ENCODE data around the gene VPS37D.
"Not testable (repeated sequence)": the region's sequence is repeated elsewhere in the genome, so short reads cannot be mapped to it uniquely, and the experiment has no call there.

Gene VPS37D

GRCh38 chr7:73652541-73652949 is 15.1 kb upstream of the VPS37D start:
- H3K4me1 ChIP-seq (ENCODE audit: low read length) = peaks cover 6% of the 10 kb centered on the region; the same call in 1 of the 2 replicates
- TF ChIP-seq CTCF (IDR thresholded peaks at IDR 0.05; ENCODE audit: low read depth, low read length) = no peak
- TF ChIP-seq EZH2phosphoT487 (IDR thresholded peaks at IDR 0.05; ENCODE audit: low read depth) = no peak

GRCh38 chr7:73655309-73655708 is 12.3 kb upstream of the VPS37D start:
- not testable (repeated sequence) for H4K20me1 ChIP-seq (ENCODE audit: insufficient read depth, low read length); H3K36me3 ChIP-seq (replicated peaks; ENCODE audit: low read depth, low read length); H3K79me2 ChIP-seq (ENCODE audit: low read length); H3K4me1 ChIP-seq (ENCODE audit: low read length); H3K4me2 ChIP-seq (ENCODE audit: low read length); H2AFZ ChIP-seq (ENCODE audit: low read depth, low read length); H3K27ac ChIP-seq (ENCODE audit: low read length); H3K9ac ChIP-seq (ENCODE audit: low read length); H3K9me3 ChIP-seq (ENCODE audit: insufficient read depth, low read length); H3K27me3 ChIP-seq (ENCODE audit: low read depth, low read length); H3K4me3 ChIP-seq (ENCODE audit: low read length)

More at GRCh38 chr7:73652541-73652949, 15.1 kb upstream of the VPS37D start:
- Histone ChIP-seq H3K27ac (ENCODE audit: low read length) (no peak overlapping the region), H3K36me3 (replicated peaks; ENCODE audit: low read depth, low read length) (no peaks in the 10 kb centered on the region), H4K20me1 (ENCODE audit: insufficient read depth, low read length) (no peaks in the 10 kb centered on the region), H3K4me2 (ENCODE audit: low read length) (no peak overlapping the region), H2AFZ (ENCODE audit: low read depth, low read length) (no peak overlapping the region), H3K79me2 (ENCODE audit: low read length) (no peaks in the 10 kb centered on the region), H3K9ac (ENCODE audit: low read length) (no peak overlapping the region), H3K9me3 (ENCODE audit: insufficient read depth, low read length) (no peaks in the 10 kb centered on the region), H3K4me3 (ENCODE audit: low read length) (no peak overlapping the region), H3K27me3 (ENCODE audit: low read depth, low read length) (peaks cover 14% of the 10 kb centered on the region; the same call in 1 of the 2 replicates)

- H3K79me2 ChIP-seq (ENCODE audit: low read length) = no peaks in the 10 kb centered on the region
- no peaks in the 10 kb centered on the region for H4K20me1 ChIP-seq (ENCODE audit: insufficient read depth, low read length)
- no peak overlapping the region for H3K4me3 ChIP-seq (ENCODE audit: low read length)
- no peaks in the 10 kb centered on the region for H3K36me3 ChIP-seq (replicated peaks; ENCODE audit: low read depth, low read length)
- no peak overlapping the region for H2AFZ ChIP-seq (ENCODE audit: low read depth, low read length)
- H3K27ac ChIP-seq (ENCODE audit: low read length) = no peak overlapping the region
- H3K4me2 ChIP-seq (ENCODE audit: low read length) = no peak overlapping the region
- H3K9me3 ChIP-seq (ENCODE audit: insufficient read depth, low read length) = peaks cover 3% of the 10 kb centered on the region; the same call in 1 of the 2 replicates
- H3K4me1 ChIP-seq (ENCODE audit: low read length) = no peaks in the 10 kb centered on the region
- no peak for TF ChIP-seq CTCF (IDR thresholded peaks at IDR 0.05; ENCODE audit: low read depth, low read length)
- TF ChIP-seq EZH2phosphoT487 (IDR thresholded peaks at IDR 0.05; ENCODE audit: low read depth) = no peak
- no peak overlapping the region for H3K9ac ChIP-seq (ENCODE audit: low read length)
- H3K27me3 ChIP-seq (ENCODE audit: low read depth, low read length) = peaks cover 4% of the 10 kb centered on the region; the same call in 1 of the 2 replicates
Observed at GRCh38 chr7:73659983-73660382, 7.6 kb upstream of the VPS37D start.

GRCh38 chr7:73660594-73660993 is 7.0 kb upstream of the VPS37D start:
- H2AFZ ChIP-seq (ENCODE audit: low read depth, low read length); H3K4me2 ChIP-seq (ENCODE audit: low read length); H3K36me3 ChIP-seq (replicated peaks; ENCODE audit: low read depth, low read length); H3K9ac ChIP-seq (ENCODE audit: low read length); H3K27me3 ChIP-seq (ENCODE audit: low read depth, low read length); H3K4me3 ChIP-seq (ENCODE audit: low read length); H3K4me1 ChIP-seq (ENCODE audit: low read length); H3K79me2 ChIP-seq (ENCODE audit: low read length); H4K20me1 ChIP-seq (ENCODE audit: insufficient read depth, low read length); H3K27ac ChIP-seq (ENCODE audit: low read length); H3K9me3 ChIP-seq (ENCODE audit: insufficient read depth, low read length): not testable (repeated sequence)

GRCh38 chr7:73663033-73663432 is 4.6 kb upstream of the VPS37D start:
- Histone ChIP-seq H3K4me2 (ENCODE audit: low read length) (no peak overlapping the region), H3K9ac (ENCODE audit: low read length) (no peak overlapping the region), H3K27ac (ENCODE audit: low read length) (no peak overlapping the region), H3K9me3 (ENCODE audit: insufficient read depth, low read length) (peaks cover 3% of the 10 kb centered on the region; the same call in 1 of the 2 replicates), H3K27me3 (ENCODE audit: low read depth, low read length) (peaks cover 12% of the 10 kb centered on the region; the same call in 1 of the 2 replicates), H3K79me2 (ENCODE audit: low read length) (no peaks in the 10 kb centered on the region), H3K4me3 (ENCODE audit: low read length) (no peak overlapping the region), H4K20me1 (ENCODE audit: insufficient read depth, low read length) (no peaks in the 10 kb centered on the region), H2AFZ (ENCODE audit: low read depth, low read length) (no peak overlapping the region), H3K36me3 (replicated peaks; ENCODE audit: low read depth, low read length) (no peaks in the 10 kb centered on the region), H3K4me1 (ENCODE audit: low read length) (no peaks in the 10 kb centered on the region)
- TF ChIP-seq EZH2phosphoT487 (IDR thresholded peaks at IDR 0.05; ENCODE audit: low read depth) = no peak
- no peak for TF ChIP-seq CTCF (IDR thresholded peaks at IDR 0.05; ENCODE audit: low read depth, low read length)
